GM12892 (cell line): ENCODE measurements around the gene SDK1.

Experiments
- DNase-seq: peaks from one replicate; pipeline ENCODE4 v3.0.0; 2011; ENCODE audit not compliant: insufficient read length
- FAIRE-seq: peaks from 2 replicates; lab custom pipeline; 2011; peaks lifted over from hg19 to GRCh38; lab: Jason Lieb, UNC
- POLR2A ChIP-seq: IDR thresholded peaks from 2 replicates; pipeline ENCODE4 v1.6.1; 2011; ENCODE audit warnings: low read depth, low read length, control low read depth
- POLR2AphosphoS5 ChIP-seq: IDR thresholded peaks from 2 replicates; pipeline ENCODE4 v1.6.1; 2011; ENCODE audit warnings: low read depth, low read length, control low read depth
- TAF1 ChIP-seq: IDR thresholded peaks from 2 replicates; pipeline ENCODE4 v1.6.1; 2011; ENCODE audit warnings: low read depth, mild to moderate bottlenecking, control low read depth, low read length, borderline replicate concordance

Gene SDK1

GRCh38 chr7:4097001-4097609, 796.1 kb downstream of the SDK1 start:
- FAIRE-seq, result no peak

GRCh38 chr7:4098169-4098568, 797.1 kb downstream of the SDK1 start:
- DNase-seq (no peak), FAIRE-seq (no peak)
- no peak for TF ChIP-seq TAF1
- TF ChIP-seq POLR2A, result no peak
- TF ChIP-seq POLR2AphosphoS5, result no peak

More at GRCh38 chr7:4097001-4097609, 796.1 kb downstream of the SDK1 start:
- no peak for TF ChIP-seq TAF1
- TF ChIP-seq POLR2A, result no peak
- no peak for TF ChIP-seq POLR2AphosphoS5
- DNase-seq, result no peak

GRCh38 chr7:4099651-4100050, 798.6 kb downstream of the SDK1 start:
- no peak for FAIRE-seq
- DNase-seq, result no peak
- TF ChIP-seq TAF1, result no peak
- TF ChIP-seq POLR2AphosphoS5, result no peak
- TF ChIP-seq POLR2A, result no peak

- TF ChIP-seq POLR2AphosphoS5 (no peak), TAF1 (no peak), POLR2A (no peak)
- no peak for DNase-seq
- FAIRE-seq, result no peak
Measured at GRCh38 chr7:4100148-4100547, 799.1 kb downstream of the SDK1 start.

DNA sequence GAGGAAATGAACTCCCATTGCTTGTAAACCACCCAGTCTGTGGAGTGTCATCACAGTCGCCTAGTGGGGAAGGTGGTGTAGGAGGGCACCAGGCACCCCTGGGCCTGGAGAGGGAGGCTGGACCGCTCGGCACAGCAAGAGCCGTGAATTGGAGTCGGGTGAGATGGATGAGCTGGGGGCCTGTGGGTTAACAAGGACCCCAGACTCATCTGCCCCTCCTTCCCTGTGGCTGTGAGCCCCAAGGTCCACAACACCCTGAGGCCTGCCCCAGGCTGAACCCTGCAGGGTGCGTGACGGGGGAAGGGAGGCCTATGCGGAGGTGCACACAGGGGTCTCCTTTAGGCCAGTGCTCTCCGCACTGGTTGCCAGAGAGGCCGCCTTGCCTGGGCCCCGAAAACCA, 799.6 kb downstream of the SDK1 start:
- TF ChIP-seq POLR2A, result no peak
- no peak for TF ChIP-seq POLR2AphosphoS5
- TF ChIP-seq TAF1, result no peak
- DNase-seq (no peak), FAIRE-seq (no peak)

GRCh38 chr7:4102231-4102841, 801.3 kb downstream of the SDK1 start:
- TF ChIP-seq TAF1 (no peak), POLR2A (no peak), POLR2AphosphoS5 (no peak)
- FAIRE-seq (no peak), DNase-seq (no peak)

DNA sequence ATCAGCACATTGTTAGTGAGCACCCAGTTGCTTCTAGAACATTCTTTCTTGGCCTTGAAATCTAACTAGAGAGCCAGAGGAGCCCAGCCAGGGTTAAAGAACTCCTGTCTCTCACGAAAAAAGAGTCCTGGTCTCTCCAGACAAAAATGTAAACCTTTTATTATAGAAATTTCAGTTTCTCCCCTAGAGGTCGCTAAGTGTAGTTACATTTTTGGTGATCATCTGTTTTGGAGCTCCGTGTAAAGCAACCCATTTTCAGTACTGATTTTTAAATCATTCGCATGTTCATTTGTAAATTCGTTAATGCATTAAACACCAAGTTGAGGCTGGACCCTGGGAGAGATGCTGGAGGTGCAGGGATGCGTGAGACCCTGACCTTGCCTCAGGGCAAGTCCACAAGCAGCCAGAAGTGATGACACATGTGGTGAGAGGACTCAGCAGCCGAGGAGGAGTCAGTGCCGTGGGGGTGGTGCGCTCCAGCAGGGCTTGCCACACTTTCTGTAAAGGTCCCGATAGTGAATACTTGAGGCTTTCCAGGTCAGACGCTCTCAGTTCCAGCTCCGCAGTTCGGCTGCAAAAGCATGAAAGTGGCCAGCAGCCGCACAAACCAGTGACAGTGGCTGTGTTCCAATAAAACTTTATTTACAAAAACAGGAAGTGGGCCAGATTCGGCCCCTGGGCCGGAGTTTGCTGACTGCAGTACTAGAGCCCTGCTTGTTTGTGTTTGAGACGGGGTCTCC, 802.5 kb downstream of the SDK1 start:
- no peak for TF ChIP-seq POLR2A
- TF ChIP-seq TAF1, result no peak
- no peak for TF ChIP-seq POLR2AphosphoS5
- DNase-seq (no peak), FAIRE-seq (no peak)

DNA sequence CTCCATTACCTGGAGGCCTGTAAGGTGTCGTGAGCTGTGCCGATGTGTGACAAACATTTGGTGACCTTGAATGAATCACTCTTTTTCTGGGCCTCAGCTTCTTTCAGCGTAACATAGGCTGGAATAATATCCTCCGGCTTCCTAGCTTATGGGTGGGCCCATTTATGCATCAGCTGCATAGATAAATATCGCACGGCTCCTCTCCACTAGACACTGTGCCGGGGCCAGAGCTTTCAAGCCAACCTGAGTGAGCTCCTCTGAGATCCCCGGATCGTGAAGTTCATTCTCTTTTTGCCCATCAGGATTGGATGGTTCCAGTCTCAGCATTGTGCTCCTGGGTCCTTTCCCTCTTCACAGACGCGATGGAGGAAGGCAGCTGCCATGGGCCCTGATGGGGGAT, 806.8 kb downstream of the SDK1 start:
- FAIRE-seq, result no peak
- no peak for DNase-seq
- TF ChIP-seq TAF1, result no peak
- no peak for TF ChIP-seq POLR2A
- no peak for TF ChIP-seq POLR2AphosphoS5

GRCh38 chr7:4108951-4109350, 807.9 kb downstream of the SDK1 start:
- DNase-seq, result no peak
- TF ChIP-seq TAF1 (no peak), POLR2AphosphoS5 (no peak), POLR2A (no peak)
- FAIRE-seq, result no peak

- FAIRE-seq (no peak), DNase-seq (no peak)
- TF ChIP-seq TAF1 (no peak), POLR2AphosphoS5 (no peak), POLR2A (no peak)
Measured at GRCh38 chr7:4109481-4110110, 808.5 kb downstream of the SDK1 start.

GRCh38 chr7:4110438-4110837, 809.4 kb downstream of the SDK1 start:
- DNase-seq, result no peak
- TF ChIP-seq POLR2A, result no peak
- TF ChIP-seq POLR2AphosphoS5, result no peak
- TF ChIP-seq TAF1, result no peak
- no peak for FAIRE-seq

GRCh38 chr7:4111166-4111565, 810.1 kb downstream of the SDK1 start:
- DNase-seq, result no peak
- no peak for TF ChIP-seq POLR2A
- no peak for TF ChIP-seq POLR2AphosphoS5
- TF ChIP-seq TAF1, result no peak
- no peak for FAIRE-seq
